Measurements from ENCODE around the gene PDAP1. TPM values are rescaled to one million over a fixed set of nuclear protein-coding genes. Genes with fewer than 3 reads are reported as not detected.

Gene PDAP1
- total RNA-seq, 3 donors from 2014 or later: 39.4 to 86.4 (median 51.5) TPM

- Histone ChIP-seq H3K36me3 (no peaks in the 10 kb centered on the region), H3K4me3 (peak overlapping the region; percentile 84 to 100 (median 98)), H3K4me1 (peaks cover 3 to 16% of the 10 kb centered on the region in 2 donors), H3K27ac (peak overlapping the region; percentile 96 to 97), H3K27me3 (no peaks in the 10 kb centered on the region), H3K9me3 (no peaks in the 10 kb centered on the region)
- DNase-seq (ENCODE audit: low spot score in 2 of 2): peak in 1 of 2 donors; percentile 37
- TF ChIP-seq POLR2A (IDR thresholded peaks at IDR 0.05) (no peak), POLR2AphosphoS5 (IDR thresholded peaks at IDR 0.05) (peak in 1 of 3 donors; percentile 15)
- TF ChIP-seq, protein P1, sequence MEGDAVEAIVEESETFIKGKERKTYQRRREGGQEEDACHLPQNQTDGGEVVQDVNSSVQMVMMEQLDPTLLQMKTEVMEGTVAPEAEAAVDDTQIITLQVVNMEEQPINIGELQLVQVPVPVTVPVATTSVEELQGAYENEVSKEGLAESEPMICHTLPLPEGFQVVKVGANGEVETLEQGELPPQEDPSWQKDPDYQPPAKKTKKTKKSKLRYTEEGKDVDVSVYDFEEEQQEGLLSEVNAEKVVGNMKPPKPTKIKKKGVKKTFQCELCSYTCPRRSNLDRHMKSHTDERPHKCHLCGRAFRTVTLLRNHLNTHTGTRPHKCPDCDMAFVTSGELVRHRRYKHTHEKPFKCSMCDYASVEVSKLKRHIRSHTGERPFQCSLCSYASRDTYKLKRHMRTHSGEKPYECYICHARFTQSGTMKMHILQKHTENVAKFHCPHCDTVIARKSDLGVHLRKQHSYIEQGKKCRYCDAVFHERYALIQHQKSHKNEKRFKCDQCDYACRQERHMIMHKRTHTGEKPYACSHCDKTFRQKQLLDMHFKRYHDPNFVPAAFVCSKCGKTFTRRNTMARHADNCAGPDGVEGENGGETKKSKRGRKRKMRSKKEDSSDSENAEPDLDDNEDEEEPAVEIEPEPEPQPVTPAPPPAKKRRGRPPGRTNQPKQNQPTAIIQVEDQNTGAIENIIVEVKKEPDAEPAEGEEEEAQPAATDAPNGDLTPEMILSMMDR (IDR thresholded peaks at IDR 0.05): no peak
- intact Hi-C loops (cut with DNase I; ENCODE audit: low total_unique reads): no loop called here
Observed at GRCh38 chr7:99407872-99408378, 472 bp downstream of the PDAP1 start.

- no peaks in the 10 kb centered on the region for H3K36me3 ChIP-seq
- peaks cover 3 to 16% of the 10 kb centered on the region in 2 donors for H3K4me1 ChIP-seq
- H3K27me3 ChIP-seq: no peaks in the 10 kb centered on the region
- TF ChIP-seq POLR2A (IDR thresholded peaks at IDR 0.05): no peak
- no peak overlapping the region for H3K27ac ChIP-seq
- intact Hi-C loops (cut with DNase I; ENCODE audit: low total_unique reads): no loop called here
- DNase-seq (ENCODE audit: low spot score in 2 of 2): no peak
- H3K4me3 ChIP-seq: no peak overlapping the region
- H3K9me3 ChIP-seq: no peaks in the 10 kb centered on the region
Observed at GRCh38 chr7:99406557-99406956, 1.8 kb downstream of the PDAP1 start.

- no peaks in the 10 kb centered on the region for H3K9me3 ChIP-seq
- H3K36me3 ChIP-seq: peaks cover 2% of the 10 kb centered on the region
- intact Hi-C loops (cut with DNase I; ENCODE audit: low total_unique reads): no loop called here
- DNase-seq (ENCODE audit: low spot score in 2 of 2): no peak
- H3K4me3 ChIP-seq: no peak overlapping the region
- H3K27me3 ChIP-seq: no peaks in the 10 kb centered on the region
- H3K4me1 ChIP-seq: peaks cover 3 to 14% of the 10 kb centered on the region in 2 donors
- TF ChIP-seq POLR2A (IDR thresholded peaks at IDR 0.05) (no peak), POLR2AphosphoS5 (IDR thresholded peaks at IDR 0.05) (no peak)
- TF ChIP-seq, protein P1 (IDR thresholded peaks at IDR 0.05): no peak
- no peak overlapping the region for H3K27ac ChIP-seq
Observed at GRCh38 chr7:99404977-99405320, 3.4 kb downstream of the PDAP1 start.

DNA sequence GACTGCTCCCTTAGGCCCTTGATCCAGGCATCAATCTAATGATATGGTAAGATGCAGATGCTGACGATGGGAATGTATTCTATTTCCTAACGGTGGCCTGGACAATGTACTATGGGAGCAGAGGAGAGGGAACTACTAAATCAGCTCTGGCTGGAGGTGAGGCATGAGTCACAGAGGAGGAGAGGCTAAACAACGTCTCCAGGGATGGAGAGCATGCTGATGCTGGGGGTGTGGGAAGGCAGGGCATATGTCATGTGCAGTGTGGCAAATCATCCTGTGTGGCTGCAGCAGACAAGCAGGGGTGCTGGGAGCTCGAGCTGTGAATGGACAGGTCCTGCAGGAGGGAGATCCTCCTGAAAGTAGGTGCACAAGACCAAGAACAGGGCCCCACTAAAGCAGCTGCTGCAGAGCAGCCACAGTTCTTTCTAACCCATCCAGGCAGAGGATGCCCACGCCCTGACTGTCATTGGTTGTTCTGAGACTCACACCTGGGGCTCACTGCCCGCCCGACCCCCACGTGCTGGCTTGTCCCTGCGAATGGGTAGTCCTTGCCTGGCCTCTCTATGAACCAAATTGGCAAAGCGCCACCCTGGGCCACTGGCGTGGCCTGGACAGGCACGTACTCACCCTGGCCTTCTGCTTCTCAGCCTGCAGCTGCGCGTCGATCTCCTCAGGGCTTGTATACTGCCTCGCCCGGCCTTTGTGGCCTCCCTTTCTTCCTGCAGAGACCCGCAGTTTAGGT is 4.0 kb downstream of the PDAP1 start:
- no peak for DNase-seq (ENCODE audit: low spot score in 2 of 2)
- Histone ChIP-seq H3K27ac (no peak overlapping the region), H3K4me3 (no peak overlapping the region), H3K9me3 (no peaks in the 10 kb centered on the region), H3K27me3 (no peaks in the 10 kb centered on the region), H3K36me3 (peaks cover 7% of the 10 kb centered on the region), H3K4me1 (peaks cover 3 to 11% of the 10 kb centered on the region in 2 donors)
- intact Hi-C loops (cut with DNase I; ENCODE audit: low total_unique reads): no loop called here
- TF ChIP-seq POLR2AphosphoS5 (IDR thresholded peaks at IDR 0.05) (no peak), POLR2A (IDR thresholded peaks at IDR 0.05) (no peak)
- TF ChIP-seq, protein P1 (IDR thresholded peaks at IDR 0.05): no peak

- intact Hi-C loops (cut with DNase I; ENCODE audit: low total_unique reads): no loop called here
- H3K4me1 ChIP-seq: peaks cover 3 to 11% of the 10 kb centered on the region in 2 donors
- peak overlapping the region in 1 of 2 donors; percentile 3 for H3K27ac ChIP-seq
- TF ChIP-seq, protein P1 (IDR thresholded peaks at IDR 0.05): no peak
- TF ChIP-seq POLR2AphosphoS5 (IDR thresholded peaks at IDR 0.05) (no peak), POLR2A (IDR thresholded peaks at IDR 0.05) (no peak)
- H3K4me3 ChIP-seq: no peak overlapping the region
- H3K27me3 ChIP-seq: no peaks in the 10 kb centered on the region
- DNase-seq (ENCODE audit: low spot score in 2 of 2): no peak
- peaks cover 11% of the 10 kb centered on the region for H3K36me3 ChIP-seq
- no peaks in the 10 kb centered on the region for H3K9me3 ChIP-seq
Observed at GRCh38 chr7:99403764-99404163, 4.6 kb downstream of the PDAP1 start.

Data from breast epithelium (tissue), 4 donors.